ENCODE data around the gene SCLY.

GRCh38 chr2:238045575-238045974 lies 15.2 kb upstream of the SCLY start:
- no peak for TF ChIP-seq YY1 (IDR thresholded peaks at IDR 0.05; ENCODE audit: low read depth)
- no peak for TF ChIP-seq FOXM1 (IDR thresholded peaks at IDR 0.05; ENCODE audit: borderline replicate concordance, low read depth)
- no peak for TF ChIP-seq REST (IDR thresholded peaks at IDR 0.05; ENCODE audit: low read depth)
- TF ChIP-seq USF1 (IDR thresholded peaks at IDR 0.05), result no peak
- TF ChIP-seq MAX (IDR thresholded peaks at IDR 0.05), result no peak
- TF ChIP-seq CEBPB (IDR thresholded peaks at IDR 0.05), result no peak
- TF ChIP-seq RAD21 (IDR thresholded peaks at IDR 0.05; ENCODE audit: low read depth), result no peak
- TF ChIP-seq EP300 (IDR thresholded peaks at IDR 0.05; ENCODE audit: borderline replicate concordance), result no peak
- TF ChIP-seq TCF12 (IDR thresholded peaks at IDR 0.05; ENCODE audit: low read depth), result no peak
